Ovary (tissue), 9 donors: ENCODE measurements around the gene PPIL4. TPM values are rescaled to one million over a fixed set of nuclear protein-coding genes. Genes with fewer than 3 reads are reported as not detected.

Experiments
- DNase-seq, 5 donors: peaks; one replicate each; pipeline ENCODE4 v3.0.0-alpha.2; 2019 to 2020
- H3K27ac ChIP-seq, 2 donors: fragments of 200-600 bp; one replicate each; pipeline versions ENCODE4 v1.5.1 to v1.8.0; 2019 to 2022
- H3K27me3 ChIP-seq: fragments of 200-600 bp; one replicate; pipeline ENCODE4 v1.8.0; 2022
- H3K36me3 ChIP-seq: fragments of 200-600 bp; sonication (generic); one replicate; pipeline ENCODE4 v1.5.1; 2019
- H3K4me1 ChIP-seq: one replicate; pipeline ENCODE4 v1.8.1; 2013; ENCODE audit warnings: mild to moderate bottlenecking, moderate library complexity; ENCODE audit not compliant: insufficient read depth
- H3K4me3 ChIP-seq: fragments of 200-600 bp; sonication (generic); one replicate; pipeline ENCODE4 v1.5.1; 2017
- H3K9me3 ChIP-seq, 2 donors: fragments of 200-600 bp in 1 of 2; sonication (generic) in 1 of 2; one replicate each; pipeline versions ENCODE4 v1.5.1 to v1.8.1; 2013 to 2019; ENCODE audit warnings: mild to moderate bottlenecking in 1 of 2, moderate library complexity in 1 of 2
- EP300 ChIP-seq: sonication (generic); formaldehyde crosslinking; IDR thresholded peaks from one replicate; pipeline ENCODE4 v1.6.1; 2017; ENCODE audit warnings: antibody characterized with exemption
- POLR2A ChIP-seq: fragments of 450-650 bp; IDR thresholded peaks from one replicate; pipeline ENCODE4 v1.6.1; 2017; ENCODE audit warnings: antibody characterized with exemption, mild to moderate bottlenecking, moderate library complexity
- WGBS, 3 donors: extraction: QIAGEN DNeasy Blood & Tissue Kit in 1 of 3; methylation state at CpG; one replicate each; pipeline versions ENCODE4 v1.1.5 to v1.1.7; 2013 to 2017; 5-methylcytosine and 5-hydroxymethylcytosine counted together
- intact Hi-C, 4 donors: fragments of 100-400 bp; cut with DNase I; formaldehyde crosslinking; loops; one replicate each; pipeline versions ENCODE4 v1.11.0 to v1.15.1; 2022 to 2023
- polyA plus RNA-seq, 2 donors: library from polyadenylated mRNA; stranded (reverse); fragments of 200-250 nt in 1 of 2; fragments of 350-450 nt in 1 of 2; fragmentation: Illumina TruSeq in 1 of 2; extraction: RNeasy Lipid Tissue Mini Kit (QIAGEN cat#74804) in 1 of 2; gene quantifications; one replicate each; pipeline ENCODE4 v1.2.3, GENCODE V29; 2013 to 2014
- total RNA-seq, 7 donors: library from RNA; depleted of rRNA in 2 of 7; stranded (reverse); fragments of >200 nt in 2 of 7; fragmentation: NEBNext Ultra II Directional in 3 of 7; extraction: Animal tissue kit (Norgen Biotek cat#: 25700) in 3 of 7; gene quantifications; one replicate each; pipeline versions ENCODE4 v1.1.0 to v1.2.4, GENCODE V29; 2016 to 2023
- TF ChIP-seq, protein P1 (sequence below), 3 donors: fragments of 450-650 bp in 2 of 3; fragments of 200-600 bp in 1 of 3; IDR thresholded peaks; one replicate each; pipeline versions ENCODE4 v1.5.1 to v1.8.0; 2016 to 2022; ENCODE audit warnings: antibody characterized with exemption in 3 of 3, mild to moderate bottlenecking in 1 of 3
- donor health status: DM: no; HTN: no; CAD: no; lungs with moderate emphysema.
- donor health status: DM: no; HTN: no; CAD: no.
- donor health status: Bipolar disorder and iron deficiency.
- donor health status: DM: yes; HTN: yes; CAD: no.
- donor health status: DM: no; HTN: no; CAD: no.
- donor health status: DM: yes; HTN: yes; CAD: no.

PPIL4 gene
- total and polyA plus RNA-seq, 9 donors: 29.4 to 50.6 (median 37.8) TPM

DNA sequence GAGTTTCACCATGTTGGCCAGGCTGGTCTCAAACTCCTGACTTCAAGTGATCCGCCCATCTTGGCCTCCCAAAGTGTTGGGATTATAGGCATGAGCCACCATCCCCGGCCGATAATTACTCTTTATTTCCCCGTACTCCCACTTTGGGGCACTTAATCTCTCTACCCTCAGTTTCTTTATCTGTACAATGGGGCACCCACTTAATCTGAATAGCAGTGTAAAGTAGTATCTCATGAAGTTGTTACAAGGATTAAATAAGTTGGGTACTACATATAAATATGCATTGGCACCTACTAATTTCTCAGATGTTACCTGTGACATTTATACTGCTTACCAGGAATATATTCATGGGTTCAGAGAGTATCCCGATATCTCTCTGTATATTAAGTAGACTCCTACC is 35.5 kb upstream of the PPIL4 start:
- intact Hi-C loops: no loop called here
- Histone ChIP-seq H3K4me1 (no peaks in the 10 kb centered on the region), H3K27ac (no peak overlapping the region), H3K27me3 (no peaks in the 10 kb centered on the region), H3K36me3 (no peaks in the 10 kb centered on the region), H3K4me3 (no peak overlapping the region), H3K9me3 (no peaks in the 10 kb centered on the region)
- WGBS, 3 donors: 95 to 98% (median 96%) methylated on average over 5 of the region's 5 CpGs
- DNase-seq: no peak
- TF ChIP-seq, protein P1, sequence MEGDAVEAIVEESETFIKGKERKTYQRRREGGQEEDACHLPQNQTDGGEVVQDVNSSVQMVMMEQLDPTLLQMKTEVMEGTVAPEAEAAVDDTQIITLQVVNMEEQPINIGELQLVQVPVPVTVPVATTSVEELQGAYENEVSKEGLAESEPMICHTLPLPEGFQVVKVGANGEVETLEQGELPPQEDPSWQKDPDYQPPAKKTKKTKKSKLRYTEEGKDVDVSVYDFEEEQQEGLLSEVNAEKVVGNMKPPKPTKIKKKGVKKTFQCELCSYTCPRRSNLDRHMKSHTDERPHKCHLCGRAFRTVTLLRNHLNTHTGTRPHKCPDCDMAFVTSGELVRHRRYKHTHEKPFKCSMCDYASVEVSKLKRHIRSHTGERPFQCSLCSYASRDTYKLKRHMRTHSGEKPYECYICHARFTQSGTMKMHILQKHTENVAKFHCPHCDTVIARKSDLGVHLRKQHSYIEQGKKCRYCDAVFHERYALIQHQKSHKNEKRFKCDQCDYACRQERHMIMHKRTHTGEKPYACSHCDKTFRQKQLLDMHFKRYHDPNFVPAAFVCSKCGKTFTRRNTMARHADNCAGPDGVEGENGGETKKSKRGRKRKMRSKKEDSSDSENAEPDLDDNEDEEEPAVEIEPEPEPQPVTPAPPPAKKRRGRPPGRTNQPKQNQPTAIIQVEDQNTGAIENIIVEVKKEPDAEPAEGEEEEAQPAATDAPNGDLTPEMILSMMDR (IDR thresholded peaks at IDR 0.05): no peak
- no peak for TF ChIP-seq POLR2A
- no peak for TF ChIP-seq EP300

DNA sequence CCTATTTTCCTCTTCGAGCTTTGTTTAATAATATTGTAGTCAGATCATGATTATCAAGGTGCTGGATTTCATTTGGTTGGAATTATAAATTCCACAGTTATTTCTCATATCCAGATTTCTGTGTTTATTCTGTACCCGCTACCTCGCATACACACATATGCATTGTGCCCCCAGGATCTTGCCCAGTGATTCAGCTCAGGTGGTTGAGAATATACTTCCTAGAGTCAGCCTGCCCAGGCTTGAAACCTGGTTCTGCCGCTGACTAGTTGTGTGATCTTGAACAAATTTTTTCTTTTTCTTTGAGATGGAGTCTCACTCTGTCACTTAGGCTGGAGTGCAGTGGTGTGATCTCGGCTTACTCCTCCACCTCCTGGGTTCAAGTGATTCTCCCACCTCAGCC is 35.0 kb upstream of the PPIL4 start:
- Histone ChIP-seq H3K27ac (no peak overlapping the region), H3K9me3 (no peaks in the 10 kb centered on the region), H3K36me3 (no peaks in the 10 kb centered on the region), H3K4me1 (no peaks in the 10 kb centered on the region), H3K27me3 (no peaks in the 10 kb centered on the region), H3K4me3 (no peak overlapping the region)
- no peak for DNase-seq
- intact Hi-C loops: no loop called here
- TF ChIP-seq EP300 (no peak), POLR2A (no peak)
- TF ChIP-seq, protein P1 (IDR thresholded peaks at IDR 0.05): no peak
- WGBS, 3 donors: 96 to 98% (median 97%) methylated on average over 5 of the region's 5 CpGs

DNA sequence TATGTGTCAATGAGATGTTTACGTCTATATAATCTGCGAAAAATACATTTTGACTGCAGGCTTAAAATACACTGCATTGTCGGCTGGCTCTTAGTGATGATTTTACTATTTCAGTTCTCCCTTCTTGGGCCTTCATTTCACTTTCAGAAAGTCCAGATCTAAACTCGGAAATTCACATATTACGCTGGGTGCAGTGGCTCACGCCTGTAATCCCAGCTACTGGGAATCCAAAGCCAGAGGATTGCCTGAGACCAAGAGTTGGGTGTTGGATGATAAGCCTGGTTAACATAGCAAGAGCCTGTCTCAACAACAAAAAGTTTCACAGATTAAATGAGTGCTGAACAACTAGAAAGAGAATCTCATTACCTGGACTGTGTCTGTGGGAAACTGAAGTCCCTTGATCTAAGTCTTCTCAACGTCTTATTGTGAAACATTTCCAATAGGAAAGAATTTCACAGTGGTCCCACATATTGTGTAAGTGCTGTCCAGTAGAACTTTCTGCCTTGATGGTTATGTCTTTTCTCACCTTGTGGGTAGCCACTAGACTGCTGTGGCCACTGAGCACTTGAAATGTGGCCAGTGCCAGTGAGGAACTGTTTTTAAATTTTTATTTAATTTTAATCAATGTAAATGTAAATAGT is 22.2 kb upstream of the PPIL4 start:
- 87% methylated on average over 7 of the region's 7 CpGs for WGBS, 3 donors
- H3K27me3 ChIP-seq: no peaks in the 10 kb centered on the region
- no peaks in the 10 kb centered on the region for H3K9me3 ChIP-seq
- intact Hi-C loops: no loop called here
- H3K36me3 ChIP-seq: no peaks in the 10 kb centered on the region
- H3K4me3 ChIP-seq: no peak overlapping the region
- no peaks in the 10 kb centered on the region for H3K4me1 ChIP-seq
- DNase-seq: no peak
- H3K27ac ChIP-seq: no peak overlapping the region
- TF ChIP-seq, protein P1 (IDR thresholded peaks at IDR 0.05): no peak
- TF ChIP-seq EP300 (no peak), POLR2A (no peak)

DNA sequence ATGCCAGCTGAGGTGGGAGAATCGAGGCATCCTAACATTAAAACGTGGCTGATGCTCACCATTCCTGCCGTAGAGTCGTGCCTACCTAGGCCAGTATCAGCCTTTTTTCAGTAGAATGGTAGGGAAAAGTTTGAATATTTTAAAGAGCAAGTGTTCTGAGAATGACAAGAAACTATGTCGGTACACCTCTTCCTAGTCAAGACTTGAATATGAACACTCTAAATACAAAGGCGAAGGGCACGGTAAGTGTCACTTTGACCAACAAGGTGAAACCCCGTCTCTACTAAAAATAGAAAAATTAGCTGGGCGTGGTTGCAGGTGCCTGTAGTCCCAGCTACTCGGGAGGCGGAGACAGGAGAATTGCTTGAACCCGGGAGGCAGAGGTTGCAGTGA is 21.3 kb upstream of the PPIL4 start:
- intact Hi-C loops: no loop called here
- no peak for DNase-seq
- Histone ChIP-seq H3K36me3 (no peaks in the 10 kb centered on the region), H3K27ac (peak overlapping the region; percentile 86 to 90), H3K4me3 (peak overlapping the region; percentile 91), H3K4me1 (no peaks in the 10 kb centered on the region), H3K9me3 (no peaks in the 10 kb centered on the region), H3K27me3 (no peaks in the 10 kb centered on the region)
- TF ChIP-seq, protein P1 (IDR thresholded peaks at IDR 0.05): no peak
- WGBS, 3 donors: 40 to 45% (median 43%) methylated on average over 12 of the region's 12 CpGs
